Mesothelial cell of epicardium (in vitro differentiated cells): Measurements from ENCODE around the gene MTUS2. TPM values are rescaled to one million over a fixed set of nuclear protein-coding genes. Genes with fewer than 3 reads are reported as not detected.

Experiments
- DNase-seq, 2 experiments: peaks; one replicate each; pipeline ENCODE4 v3.0.0; 2021; ENCODE audit warnings: low spot score in 2 of 2; ENCODE audit not compliant: unreplicated experiment in 2 of 2
- H3K27ac Mint-ChIP-seq: 2 replicates; pipeline ENCODE4 v1.8.0; 2021; ENCODE audit warnings: mixed read lengths
- H3K27me3 Mint-ChIP-seq: 2 replicates; pipeline ENCODE4 v1.8.0; 2021; ENCODE audit warnings: low read depth, mixed read lengths
- H3K36me3 Mint-ChIP-seq: 2 replicates; pipeline ENCODE4 v1.8.0; 2021; ENCODE audit warnings: mixed read lengths
- H3K4me1 Mint-ChIP-seq: 2 replicates; pipeline ENCODE4 v1.8.0; 2021; ENCODE audit warnings: mixed read lengths
- H3K4me3 Mint-ChIP-seq: 2 replicates; pipeline ENCODE4 v1.8.0; 2021; ENCODE audit warnings: mild to moderate bottlenecking, moderate library complexity, mixed read lengths
- H3K9me3 Mint-ChIP-seq: 2 replicates; pipeline ENCODE4 v1.8.0; 2021; ENCODE audit warnings: mixed read lengths
- CTCF ChIP-seq: fragments of 200-600 bp; sonication (generic); IDR thresholded peaks from one replicate; pipeline ENCODE4 v1.5.0; 2021; ENCODE audit warnings: antibody characterized with exemption; ENCODE audit not compliant: unreplicated experiment
- total RNA-seq: library from RNA; stranded (reverse); gene quantifications from 3 replicates; pipeline ENCODE4 v1.2.1, GENCODE V29; 2021

The MTUS2 gene
- total RNA-seq, 1 donor from 2014 or later: 1.4 TPM

GRCh38 chr13:28837111-28837510, 17.0 kb downstream of the MTUS2 start:
- Mint-ChIP-seq H3K27me3 (peaks cover 23% of the 10 kb centered on the region), H3K9me3 (peaks cover 6% of the 10 kb centered on the region), H3K36me3 (no peaks in the 10 kb centered on the region), H3K27ac (no peak overlapping the region), H3K4me3 (no peak overlapping the region), H3K4me1 (no peaks in the 10 kb centered on the region)
- no peak for TF ChIP-seq CTCF
- no peak for DNase-seq

- no peak for DNase-seq
- Mint-ChIP-seq H3K36me3 (no peaks in the 10 kb centered on the region), H3K27ac (no peak overlapping the region), H3K27me3 (peaks cover 44% of the 10 kb centered on the region), H3K4me3 (no peak overlapping the region), H3K9me3 (no peaks in the 10 kb centered on the region), H3K4me1 (no peaks in the 10 kb centered on the region)
- TF ChIP-seq CTCF: no peak
Observed at GRCh38 chr13:28843639-28844038, 23.5 kb downstream of the MTUS2 start.

- no peaks in the 10 kb centered on the region for H3K9me3 Mint-ChIP-seq
- H3K27me3 Mint-ChIP-seq: peaks cover 65% of the 10 kb centered on the region
- TF ChIP-seq CTCF: no peak
- H3K36me3 Mint-ChIP-seq: no peaks in the 10 kb centered on the region
- H3K4me1 Mint-ChIP-seq: no peaks in the 10 kb centered on the region
- no peak overlapping the region for H3K27ac Mint-ChIP-seq
- no peak for DNase-seq
- no peak overlapping the region for H3K4me3 Mint-ChIP-seq
Observed at GRCh38 chr13:28849441-28849840, 29.3 kb downstream of the MTUS2 start.

GRCh38 chr13:28850226-28850625, 30.1 kb downstream of the MTUS2 start:
- H3K27ac Mint-ChIP-seq: no peak overlapping the region
- H3K4me1 Mint-ChIP-seq: no peaks in the 10 kb centered on the region
- TF ChIP-seq CTCF: no peak
- H3K4me3 Mint-ChIP-seq: no peak overlapping the region
- no peaks in the 10 kb centered on the region for H3K36me3 Mint-ChIP-seq
- peaks cover 64% of the 10 kb centered on the region for H3K27me3 Mint-ChIP-seq
- no peaks in the 10 kb centered on the region for H3K9me3 Mint-ChIP-seq
- DNase-seq: no peak

DNA sequence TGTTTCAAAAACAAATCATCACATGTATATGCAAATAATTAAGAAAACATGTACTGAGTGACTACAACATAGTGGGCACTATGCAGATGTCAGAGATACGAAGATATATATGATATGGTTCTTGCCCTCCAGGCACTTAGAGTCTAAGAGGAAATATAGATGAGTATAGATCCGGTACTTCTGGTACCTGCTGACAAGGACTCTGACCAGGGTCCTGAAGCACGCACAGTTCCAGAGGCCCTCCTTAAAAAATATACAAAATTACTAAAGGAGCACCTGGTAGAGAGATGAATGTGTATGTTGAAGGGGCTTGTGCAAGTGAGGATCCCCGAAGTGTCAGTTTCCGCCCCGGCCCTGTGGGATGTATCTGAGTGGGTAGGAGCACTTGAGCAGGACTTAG, 31.3 kb downstream of the MTUS2 start:
- Mint-ChIP-seq H3K36me3 (no peaks in the 10 kb centered on the region), H3K27ac (no peak overlapping the region), H3K4me3 (no peak overlapping the region), H3K4me1 (no peaks in the 10 kb centered on the region), H3K9me3 (no peaks in the 10 kb centered on the region), H3K27me3 (peaks cover 58% of the 10 kb centered on the region)
- DNase-seq: no peak
- no peak for TF ChIP-seq CTCF

DNA sequence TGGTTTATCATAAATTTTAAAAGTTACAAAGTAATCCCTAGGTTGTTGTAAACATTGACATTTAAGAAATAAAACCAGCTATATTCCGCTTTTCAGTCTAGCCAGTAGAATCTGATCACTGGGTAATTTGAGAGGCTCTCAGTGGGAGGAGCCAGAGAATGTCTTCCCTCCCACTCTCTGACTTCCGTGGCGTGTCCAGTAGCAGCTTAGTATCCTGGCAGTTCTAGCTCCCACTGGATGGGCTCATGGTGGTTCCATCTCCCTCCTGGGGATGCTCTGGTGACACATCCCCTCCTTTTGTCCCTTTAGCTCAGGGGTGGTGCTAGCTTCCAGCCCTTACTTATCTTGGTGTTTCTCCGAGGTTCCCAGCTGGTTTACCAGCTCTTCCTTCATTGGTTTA, 34.5 kb downstream of the MTUS2 start:
- Mint-ChIP-seq H3K36me3 (no peaks in the 10 kb centered on the region), H3K27me3 (peaks cover 55% of the 10 kb centered on the region), H3K9me3 (no peaks in the 10 kb centered on the region), H3K4me3 (no peak overlapping the region), H3K27ac (no peak overlapping the region), H3K4me1 (no peaks in the 10 kb centered on the region)
- TF ChIP-seq CTCF: no peak
- no peak for DNase-seq
